T follicular helper cell (primary cell): ENCODE measurements around the gene KAT8.
"Not testable (repeated sequence)": the region's sequence is repeated elsewhere in the genome, so short reads cannot be mapped to it uniquely, and the experiment has no call there.

Source experiments
- DNase-seq: peaks from one replicate; pipeline ENCODE4 v3.0.0-alpha.2; 2020; ENCODE audit warnings: low read depth

Gene KAT8

DNA sequence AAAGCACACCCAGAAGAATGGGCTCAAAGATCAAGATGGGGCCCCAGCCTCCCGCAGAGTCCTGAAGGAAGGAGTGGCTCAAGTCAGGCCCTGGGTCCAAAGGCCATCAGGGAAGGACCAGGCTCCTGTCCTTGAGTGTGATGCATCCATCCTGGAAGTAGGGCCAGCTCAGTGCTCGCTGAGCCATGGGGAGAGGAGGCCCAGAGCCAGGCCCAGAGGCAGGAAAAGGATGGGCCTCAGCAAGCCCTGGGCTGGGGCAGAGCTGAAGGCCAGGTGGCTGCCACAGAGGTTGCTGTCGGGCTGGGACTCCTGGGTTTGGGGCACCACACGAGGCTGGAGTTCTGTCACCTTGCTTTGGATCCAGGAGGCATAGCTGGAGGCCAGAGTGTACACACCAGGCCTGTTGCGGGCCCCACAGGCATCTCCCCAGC, 14.4 kb downstream of the KAT8 start:
- no peak for DNase-seq

- no peak for DNase-seq
Observed at GRCh38 chr16:31132303-31132979, 15.0 kb downstream of the KAT8 start.

GRCh38 chr16:31133046-31133501, 15.6 kb downstream of the KAT8 start:
- no peak for DNase-seq

DNA sequence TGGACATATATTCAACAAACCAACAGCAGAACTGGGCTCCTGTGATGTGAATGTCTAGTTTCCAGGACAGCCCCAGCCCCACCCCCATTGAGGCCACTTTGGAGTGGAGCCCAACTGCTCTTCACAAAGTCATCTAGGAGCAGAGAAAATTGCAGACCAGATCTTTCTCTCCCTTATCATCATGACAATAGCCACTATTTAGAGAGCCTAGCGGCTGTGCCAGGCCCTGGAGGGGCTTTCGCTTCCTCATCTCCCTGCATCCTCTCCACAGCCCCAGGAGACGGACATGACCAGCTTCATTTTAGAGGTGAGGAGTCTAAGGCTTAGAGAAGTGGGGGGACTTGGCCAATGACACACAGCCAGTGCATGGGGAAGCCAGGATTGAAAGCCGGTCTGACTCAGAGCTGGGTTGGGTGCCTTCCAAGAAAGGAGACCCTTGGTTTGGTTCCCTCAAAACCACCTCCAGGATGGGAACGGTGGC, 16.7 kb downstream of the KAT8 start:
- no peak for DNase-seq

DNA sequence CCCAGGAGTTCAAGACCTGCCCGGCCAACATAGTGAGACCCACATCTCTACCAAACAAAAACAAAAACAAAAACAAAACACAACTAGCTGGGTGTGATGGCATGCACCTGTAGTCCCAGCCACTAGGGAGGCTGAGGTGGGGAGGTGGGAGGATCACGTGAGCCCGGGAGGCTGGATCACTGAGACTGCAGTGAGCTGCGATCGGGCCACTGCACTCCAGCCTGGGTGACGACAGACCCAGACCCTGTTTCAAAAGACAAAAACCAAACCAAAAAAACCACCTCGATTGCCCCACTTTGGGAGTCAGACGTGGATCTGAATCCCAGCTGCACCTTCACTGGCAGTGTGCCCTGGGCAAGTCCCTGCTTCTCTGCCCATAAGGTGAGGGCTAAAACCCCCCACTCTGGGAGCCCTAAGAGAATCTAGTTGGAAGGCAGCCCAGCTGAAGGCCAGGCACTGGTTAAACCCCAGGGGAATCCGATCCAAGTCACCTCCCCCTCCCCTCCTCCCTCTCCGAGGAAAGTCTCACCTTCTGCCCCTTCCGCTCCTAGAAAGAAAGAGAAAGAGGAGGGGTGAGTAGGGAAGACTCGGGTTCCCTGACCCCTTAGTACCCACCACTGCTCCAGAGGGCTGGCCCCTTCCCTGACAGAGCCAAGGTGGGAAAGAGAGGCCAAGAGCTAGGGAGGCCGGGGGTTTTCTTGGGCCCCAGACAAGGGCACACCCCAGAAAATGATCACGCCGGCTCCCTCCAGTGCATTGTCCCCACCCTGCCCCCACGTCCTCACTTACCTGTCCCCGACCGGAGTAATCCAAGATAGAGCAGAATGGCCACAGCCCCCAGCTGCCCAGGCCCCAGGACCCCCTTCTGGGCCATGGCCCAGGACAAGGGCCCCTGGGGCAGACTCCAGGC, 17.4 kb downstream of the KAT8 start:
- DNase-seq = no peak

- no peak for DNase-seq
Observed at GRCh38 chr16:31135535-31136286, 18.2 kb downstream of the KAT8 start, which contains the start of gene PRSS8. TSS of gene PRSS8 (minus strand) at chr16:31135727. CDS start at chr16:31135498, 229 bp downstream.

GRCh38 chr16:31136287-31136662, 18.8 kb downstream of the KAT8 start:
- DNase-seq = no peak

DNA sequence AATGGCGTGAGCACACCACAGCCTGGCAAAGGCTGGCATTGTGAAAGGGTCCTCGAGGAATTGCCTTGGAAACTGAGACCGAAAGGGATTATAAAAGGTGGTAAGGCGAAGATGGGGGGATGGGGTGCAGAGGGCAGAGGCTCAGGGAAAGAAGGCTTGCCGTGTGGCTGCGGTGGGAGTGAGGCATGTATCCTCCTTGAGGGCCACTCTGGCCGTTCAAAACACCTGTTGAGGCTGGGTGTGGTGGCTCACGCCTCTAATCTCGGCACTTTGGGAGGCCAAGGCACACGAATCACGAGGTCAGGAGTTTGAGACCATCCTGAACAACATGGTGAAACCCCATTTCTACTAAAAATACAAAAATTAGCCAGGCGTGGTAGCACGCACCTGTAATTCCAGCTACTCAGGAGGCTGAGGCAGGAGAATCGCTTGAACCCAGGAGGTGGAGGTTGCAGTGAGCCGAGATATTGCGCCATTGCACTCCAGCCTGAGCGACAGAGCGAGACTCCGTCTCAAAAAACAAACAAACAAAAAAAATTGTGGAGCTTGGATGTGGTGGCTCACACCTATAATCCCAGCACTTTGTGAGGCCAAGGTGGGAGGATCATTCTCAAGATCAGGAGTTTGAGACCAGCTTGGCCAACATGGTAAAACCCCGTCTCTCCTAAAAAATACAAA, 19.5 kb downstream of the KAT8 start:
- DNase-seq = not testable (repeated sequence)

GRCh38 chr16:31138621-31139578, 21.4 kb downstream of the KAT8 start:
- DNase-seq = no peak

DNA sequence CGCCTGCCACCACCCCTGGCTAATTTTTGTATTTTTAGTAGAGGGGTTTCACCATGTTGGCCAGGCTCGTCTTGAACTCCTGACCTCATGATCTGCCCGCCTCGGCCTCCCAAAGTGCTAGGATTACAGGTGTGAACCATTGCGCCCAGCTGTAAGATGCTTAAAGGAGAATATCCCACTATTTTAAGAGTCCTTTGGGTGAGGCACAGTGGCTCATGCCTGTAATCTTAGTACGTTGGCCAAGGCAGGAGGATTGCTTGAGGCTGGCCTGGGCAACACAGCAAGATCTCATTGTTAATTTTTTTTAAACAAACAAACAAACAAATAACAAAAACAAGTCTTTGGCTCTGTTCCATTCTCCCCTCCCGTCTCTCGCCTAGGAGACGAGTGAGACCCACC, 23.6 kb downstream of the KAT8 start:
- DNase-seq = not testable (repeated sequence)

GRCh38 chr16:31141489-31142108, 24.1 kb downstream of the KAT8 start:
- DNase-seq = no peak

GRCh38 chr16:31142109-31143010, 24.9 kb downstream of the KAT8 start:
- peak; percentile 90 for DNase-seq

DNA sequence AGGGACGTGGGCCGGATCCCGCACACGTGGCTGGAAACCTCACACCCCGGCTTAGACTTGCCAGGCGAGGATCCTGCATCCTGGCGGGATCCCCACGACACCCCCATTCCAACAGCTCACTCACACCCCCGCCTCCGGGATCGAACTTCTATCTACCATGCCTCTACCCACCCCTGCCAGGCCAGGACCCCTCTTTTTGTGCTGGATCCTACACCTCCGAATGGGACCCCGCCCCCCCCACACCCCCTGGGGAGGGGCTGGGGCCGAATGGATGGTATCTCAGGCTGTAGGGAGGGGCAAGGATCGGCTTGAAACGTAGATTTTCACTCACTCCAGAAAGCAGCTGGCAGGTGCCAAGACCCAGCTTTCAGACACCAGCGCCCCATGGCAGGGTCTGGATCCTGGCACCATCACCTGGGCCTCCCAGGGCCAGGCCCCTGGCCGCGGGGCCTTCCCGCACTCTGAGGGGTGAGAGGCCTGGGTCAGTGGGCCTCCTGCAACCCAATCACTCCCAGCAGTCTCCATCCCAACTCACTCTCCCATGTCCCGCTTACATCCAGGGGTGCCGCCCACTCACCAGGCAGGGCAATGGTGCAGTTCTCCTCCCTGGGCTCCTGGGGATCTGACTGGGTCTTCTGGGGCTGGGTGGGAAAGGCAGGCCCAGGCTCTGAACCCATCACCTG, 25.7 kb downstream of the KAT8 start:
- no peak for DNase-seq

- no peak for DNase-seq
Observed at GRCh38 chr16:31143694-31144148, 26.3 kb downstream of the KAT8 start.

GRCh38 chr16:31144418-31144817, 27.0 kb downstream of the KAT8 start:
- DNase-seq = not testable (repeated sequence)

GRCh38 chr16:31145398-31145990, 28.0 kb downstream of the KAT8 start:
- no peak for DNase-seq

DNA sequence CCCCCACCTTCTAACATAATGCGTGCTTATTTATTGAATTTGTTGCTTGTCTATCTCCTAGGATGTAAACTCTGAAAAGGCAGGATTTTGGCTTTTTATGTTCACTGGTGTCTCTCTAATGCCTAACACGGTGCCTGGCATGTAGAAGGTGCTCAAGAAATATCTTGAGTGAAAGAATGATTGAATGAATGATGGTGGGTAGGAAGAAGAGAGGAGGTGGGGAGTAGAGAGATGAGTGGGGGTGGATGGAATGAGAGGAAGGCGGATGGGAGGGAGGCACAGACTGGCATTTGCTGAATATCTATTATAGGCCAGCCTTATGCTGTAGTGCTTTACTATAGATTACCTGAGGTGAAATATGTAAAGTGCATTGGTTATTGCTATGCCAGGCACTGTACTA, 30.1 kb downstream of the KAT8 start:
- DNase-seq = no peak

DNA sequence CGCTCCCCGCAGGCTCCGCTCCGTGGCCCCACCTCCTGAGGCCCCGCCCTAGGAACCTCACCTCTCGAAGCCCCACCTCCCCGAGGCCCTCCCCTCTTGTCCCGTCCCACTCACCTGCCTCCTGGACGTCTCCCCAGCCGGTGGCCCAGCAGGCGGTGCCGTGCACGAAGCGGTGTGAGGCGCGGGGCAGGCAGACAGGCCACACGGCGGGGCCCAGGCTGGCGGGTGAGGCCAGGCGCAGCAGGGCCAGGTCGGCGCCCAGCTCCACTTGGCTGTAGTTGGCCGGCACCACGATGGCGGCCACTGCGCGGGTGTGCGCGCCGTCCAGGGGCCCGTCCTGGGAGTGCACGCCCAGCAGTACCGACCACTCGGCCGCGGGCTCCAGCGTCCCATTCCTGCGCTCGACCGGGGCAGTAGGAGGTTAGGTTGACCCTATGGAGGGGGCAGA, 30.8 kb downstream of the KAT8 start:
- no peak for DNase-seq
